Uterus (tissue), 2 donors: Measurements from ENCODE around the gene TMIGD3.

ENCODE experiments used
- POLR2A ChIP-seq, 2 donors: fragments of 450-650 bp; IDR thresholded peaks; one replicate each; pipeline ENCODE4 v1.6.1; 2016; ENCODE audit warnings: antibody characterized with exemption in 2 of 2, mild to moderate bottlenecking in 1 of 2, moderate library complexity in 1 of 2
- TF ChIP-seq, protein P1 (sequence below), 4 experiments: fragments of 200-600 bp in 2 of 4; fragments of 450-650 bp in 2 of 4; sonication (generic) in 2 of 4; IDR thresholded peaks; one replicate each; pipeline ENCODE4 v1.5.1; 2016 to 2019; ENCODE audit warnings: antibody characterized with exemption in 4 of 4, mild to moderate bottlenecking in 2 of 4, moderate library complexity in 1 of 4

DNA sequence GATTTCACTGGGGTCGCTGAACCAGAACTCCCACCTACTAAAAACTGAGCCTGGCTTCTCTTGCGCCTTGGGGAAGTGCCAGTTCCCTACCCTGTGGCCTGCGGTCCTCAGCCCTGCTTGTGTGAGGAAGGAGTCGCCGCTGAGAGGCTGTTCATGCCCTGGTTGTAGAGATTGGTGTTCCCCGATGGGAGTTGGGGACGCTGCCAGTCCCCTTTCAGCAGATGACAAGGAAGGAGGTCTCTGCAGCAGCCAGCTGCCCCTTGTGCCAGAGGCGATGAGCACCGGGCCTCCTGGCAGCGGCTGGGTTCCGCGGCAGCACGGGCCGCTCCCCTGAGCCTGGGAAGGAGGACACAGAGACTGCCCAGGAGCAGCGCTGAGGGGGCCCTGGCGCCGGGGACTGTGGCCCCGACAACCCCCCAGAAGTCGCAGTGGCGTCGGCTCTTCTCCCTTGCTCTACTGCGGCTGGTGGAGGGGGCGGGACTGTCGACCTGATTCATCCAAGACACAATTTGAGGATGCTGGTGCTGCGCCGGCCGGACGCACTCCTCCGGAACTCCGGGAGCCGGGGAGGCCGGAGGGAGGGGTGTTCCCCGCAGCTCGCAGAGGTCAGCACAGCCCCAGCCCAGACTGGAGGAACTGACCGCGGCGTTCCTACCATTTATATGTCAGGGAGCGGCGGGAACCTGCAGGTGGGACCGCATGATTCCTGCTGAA, 12.0 kb upstream of the TMIGD3 start:
- peak in 1 of 2 donors; percentile 27 for TF ChIP-seq POLR2A (IDR thresholded peaks at IDR 0.05)
- TF ChIP-seq, protein P1, sequence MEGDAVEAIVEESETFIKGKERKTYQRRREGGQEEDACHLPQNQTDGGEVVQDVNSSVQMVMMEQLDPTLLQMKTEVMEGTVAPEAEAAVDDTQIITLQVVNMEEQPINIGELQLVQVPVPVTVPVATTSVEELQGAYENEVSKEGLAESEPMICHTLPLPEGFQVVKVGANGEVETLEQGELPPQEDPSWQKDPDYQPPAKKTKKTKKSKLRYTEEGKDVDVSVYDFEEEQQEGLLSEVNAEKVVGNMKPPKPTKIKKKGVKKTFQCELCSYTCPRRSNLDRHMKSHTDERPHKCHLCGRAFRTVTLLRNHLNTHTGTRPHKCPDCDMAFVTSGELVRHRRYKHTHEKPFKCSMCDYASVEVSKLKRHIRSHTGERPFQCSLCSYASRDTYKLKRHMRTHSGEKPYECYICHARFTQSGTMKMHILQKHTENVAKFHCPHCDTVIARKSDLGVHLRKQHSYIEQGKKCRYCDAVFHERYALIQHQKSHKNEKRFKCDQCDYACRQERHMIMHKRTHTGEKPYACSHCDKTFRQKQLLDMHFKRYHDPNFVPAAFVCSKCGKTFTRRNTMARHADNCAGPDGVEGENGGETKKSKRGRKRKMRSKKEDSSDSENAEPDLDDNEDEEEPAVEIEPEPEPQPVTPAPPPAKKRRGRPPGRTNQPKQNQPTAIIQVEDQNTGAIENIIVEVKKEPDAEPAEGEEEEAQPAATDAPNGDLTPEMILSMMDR (IDR thresholded peaks at IDR 0.05) = no peak
